ENCODE results near the gene VWA5B2.

Gene VWA5B2

DNA sequence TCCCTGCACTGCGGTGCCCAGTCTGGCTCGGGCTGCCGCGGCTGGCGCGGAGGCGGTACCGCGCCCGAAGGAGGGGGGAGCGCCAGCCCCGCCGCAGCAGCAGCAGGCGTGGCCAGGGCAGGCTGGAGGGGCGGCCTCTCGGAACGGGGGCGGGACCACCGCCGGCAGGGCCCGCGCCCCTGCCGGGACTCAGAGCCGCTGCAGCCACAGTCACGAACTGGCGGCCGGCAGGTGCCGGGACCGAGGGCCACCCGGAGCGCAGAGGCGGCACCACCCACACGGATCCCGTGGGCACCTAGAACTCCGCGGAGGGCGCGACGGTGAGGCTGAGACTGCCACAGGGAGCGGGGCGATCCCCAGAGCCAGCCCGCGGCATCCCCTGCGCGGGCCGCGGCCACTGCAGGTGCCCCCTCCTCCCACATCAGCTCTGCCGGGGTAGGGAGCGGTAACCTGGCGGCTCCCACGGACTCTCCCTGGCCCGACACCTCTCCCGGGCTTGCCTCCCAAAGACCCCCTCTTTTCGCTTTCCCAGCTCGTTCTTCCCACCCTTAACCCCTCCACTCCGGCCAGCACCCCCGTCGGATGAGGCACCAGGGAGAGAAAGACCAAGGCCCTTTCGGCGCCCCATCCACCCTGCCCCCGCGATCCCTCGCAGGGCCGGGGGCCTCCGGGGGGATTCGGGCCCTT, at the start of gene VWA5B2:
TSS of gene VWA5B2 (plus strand) at position 192 of the 687 bp plus-strand sequence. CDS start 944 bp downstream, outside the sequence.
- peak in 39 of 58 donors; percentile 11 to 83 (median 41) for DNase-seq

DNA sequence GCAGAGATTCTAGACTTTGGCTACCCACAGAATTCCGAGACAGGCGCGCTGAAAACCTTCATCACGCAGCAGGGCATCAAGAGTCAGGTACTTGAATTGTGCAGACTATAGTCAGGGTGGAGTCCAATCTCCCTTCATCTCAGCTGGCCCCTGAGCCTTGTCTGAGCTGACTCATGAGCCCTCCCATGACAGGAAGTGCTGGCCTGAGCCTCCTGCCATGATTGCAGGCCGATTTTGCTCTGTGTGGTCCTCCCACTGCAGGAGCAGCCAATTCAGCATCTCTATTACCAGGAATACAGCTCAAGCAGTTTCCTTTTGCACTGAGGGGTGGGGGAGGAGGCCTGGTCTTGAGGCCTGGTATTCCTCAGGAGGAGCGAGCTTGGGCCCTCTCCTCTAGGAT, 49.2 kb upstream of the VWA5B2 start:
- no peak for DNase-seq

DNA sequence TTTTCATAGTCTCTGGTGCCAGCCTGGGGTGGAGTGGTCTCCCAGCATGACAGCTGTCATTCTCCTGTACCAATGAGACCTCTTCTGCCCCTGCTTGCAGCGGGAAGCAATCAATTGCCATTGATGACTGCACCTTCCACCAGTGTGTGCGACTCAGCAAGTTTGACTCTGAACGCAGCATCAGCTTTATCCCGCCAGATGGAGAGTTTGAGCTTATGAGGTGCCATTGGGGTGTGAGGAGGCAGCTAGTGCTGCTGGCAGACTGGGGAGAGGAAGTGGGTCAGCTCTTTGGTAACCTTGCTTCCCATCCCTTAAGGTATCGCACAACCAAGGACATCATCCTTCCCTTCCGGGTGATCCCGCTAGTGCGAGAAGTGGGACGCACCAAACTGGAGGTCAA, 47.8 kb upstream of the VWA5B2 start:
- no peak for DNase-seq

DNA sequence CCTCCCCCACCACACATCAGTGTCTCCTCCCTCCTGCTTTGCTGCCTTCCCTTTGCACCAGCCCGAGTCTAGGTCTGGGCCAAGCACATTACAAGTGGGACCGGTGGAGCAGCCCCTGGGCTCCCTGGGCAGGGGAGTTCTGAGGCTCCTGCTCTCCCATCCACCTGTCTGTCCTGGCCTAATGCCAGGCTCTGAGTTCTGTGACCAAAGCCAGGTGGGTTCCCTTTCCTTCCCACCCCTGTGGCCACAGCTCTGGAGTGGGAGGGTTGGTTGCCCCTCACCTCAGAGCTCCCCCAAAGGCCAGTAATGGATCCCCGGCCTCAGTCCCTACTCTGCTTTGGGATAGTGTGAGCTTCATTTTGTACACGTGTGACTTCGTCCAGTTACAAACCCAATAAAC, 45.7 kb upstream of the VWA5B2 start:
- no peak for DNase-seq

DNA sequence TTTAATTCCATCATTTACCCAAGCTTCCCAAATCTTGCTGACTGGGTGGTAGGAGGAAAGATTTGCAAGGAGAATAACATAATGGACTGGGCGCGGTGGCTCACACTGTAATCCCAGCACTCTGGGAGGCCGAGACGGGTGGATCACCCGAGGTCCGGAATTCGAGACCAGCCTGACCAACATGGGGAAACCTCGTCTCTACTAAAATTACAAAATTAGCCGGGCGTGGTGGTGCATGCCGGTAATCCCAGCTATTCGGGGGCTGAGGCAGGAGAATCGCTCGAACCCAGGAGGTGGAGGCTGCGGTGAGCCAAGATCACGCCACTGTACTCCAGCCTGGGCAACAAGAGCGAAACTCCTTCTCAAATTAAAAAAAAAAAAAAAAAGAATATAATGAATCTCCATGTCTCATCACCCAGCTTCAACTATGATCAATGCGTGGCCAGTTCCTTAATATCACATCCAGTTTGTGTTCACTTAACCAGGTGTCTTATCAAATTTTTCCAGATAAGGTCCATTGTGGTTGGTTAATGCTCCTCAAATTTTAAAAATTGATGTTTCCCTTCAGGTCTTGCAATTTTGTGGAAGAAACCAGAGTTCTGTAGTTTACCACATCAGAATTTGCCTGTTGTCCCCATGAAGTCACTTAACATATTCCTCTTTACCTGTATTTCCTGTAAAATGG, 44.7 kb upstream of the VWA5B2 start:
- DNase-seq, result no peak

DNA sequence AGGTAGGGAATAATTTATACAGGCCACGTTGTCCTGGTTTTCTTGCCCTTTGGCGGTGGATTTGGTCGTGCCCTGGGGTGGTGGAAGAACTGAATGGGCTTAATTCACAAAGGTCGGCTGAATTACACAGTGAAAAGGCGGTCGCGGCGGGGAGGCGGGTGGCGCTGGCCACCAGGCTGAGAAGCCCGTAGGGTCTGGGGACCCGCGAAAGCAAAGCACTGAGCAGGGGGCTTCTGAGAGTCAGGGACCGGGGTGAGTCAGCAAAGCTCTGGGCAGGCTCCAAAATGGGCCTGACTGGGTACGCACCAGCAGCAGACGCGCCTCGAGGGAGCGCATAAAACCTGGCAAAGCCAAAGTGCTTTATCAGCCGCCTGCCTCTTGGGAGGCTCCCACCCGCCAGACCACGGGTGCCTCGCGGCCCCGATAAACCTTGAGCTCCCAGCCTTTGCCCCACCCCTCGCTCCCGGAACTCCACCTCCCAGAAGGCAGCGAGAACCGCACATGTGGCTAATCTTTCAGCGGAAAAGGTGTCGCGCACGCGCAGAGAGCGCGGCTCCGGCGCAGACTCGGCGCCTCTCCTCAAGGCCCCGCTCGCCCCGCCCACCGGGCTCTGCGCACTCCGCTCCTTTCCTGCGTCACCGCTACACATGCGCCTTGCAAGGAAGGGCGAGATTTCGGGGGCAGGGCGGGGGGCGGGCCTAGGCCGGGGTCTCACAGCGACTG, 43.8 kb upstream of the VWA5B2 start:
- DNase-seq, result peak; percentile 88 to 100 (median 98)

DNA sequence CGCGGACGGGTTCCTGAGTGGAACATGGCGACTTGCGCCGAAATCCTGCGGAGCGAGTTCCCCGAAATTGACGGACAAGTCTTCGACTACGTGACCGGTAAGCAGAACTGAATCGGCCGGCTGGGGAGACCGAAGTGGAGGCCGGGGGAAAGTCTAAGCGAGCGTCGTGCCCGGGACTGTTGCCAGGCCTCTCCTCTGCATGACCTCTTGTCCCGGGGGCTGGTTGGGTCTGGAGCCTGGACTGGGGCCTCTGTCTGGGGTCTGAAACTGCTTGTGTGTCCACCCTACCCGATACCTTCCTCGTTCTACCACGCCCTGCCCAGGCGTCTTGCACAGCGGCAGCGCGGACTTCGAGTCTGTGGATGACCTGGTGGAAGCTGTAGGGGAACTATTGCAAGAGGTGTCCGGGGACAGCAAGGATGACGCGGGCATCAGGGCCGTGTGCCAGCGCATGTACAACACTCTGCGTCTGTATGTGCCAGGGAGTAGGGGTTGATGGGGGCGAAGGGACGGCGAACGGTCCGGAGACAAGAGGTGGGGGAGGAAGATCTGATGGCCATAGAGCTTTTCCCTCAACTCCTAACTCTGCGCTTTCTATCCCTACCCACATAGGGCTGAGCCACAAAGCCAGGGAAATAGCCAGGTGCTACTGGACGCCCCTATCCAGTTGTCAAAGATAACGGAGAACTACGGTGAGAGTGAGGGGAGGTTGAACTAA, 43.0 kb upstream of the VWA5B2 start, which contains the start of gene ABCF3:
TSS of gene ABCF3 (plus strand) at position 16 of the 718 bp plus-strand sequence. CDS start at position 25, 9 bp downstream.
- DNase-seq, result peak in 7 of 58 donors; percentile 38 to 66 (median 59)

DNA sequence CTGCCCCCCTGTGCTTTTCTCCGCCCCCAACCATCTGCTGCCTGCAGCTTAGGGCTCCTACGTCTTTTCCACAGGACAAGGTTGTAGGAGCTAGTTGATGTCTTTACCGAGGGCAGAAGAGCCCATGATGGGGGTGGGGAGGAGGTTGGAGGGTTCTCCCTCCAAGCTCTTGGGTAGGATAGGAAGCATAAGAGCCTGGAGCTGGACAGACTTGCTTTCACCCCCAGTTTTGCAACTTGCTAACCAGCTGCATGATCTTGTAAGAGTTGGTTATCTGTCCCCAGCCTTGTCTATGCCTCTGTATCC, 42.5 kb upstream of the VWA5B2 start:
- DNase-seq, result no peak

DNA sequence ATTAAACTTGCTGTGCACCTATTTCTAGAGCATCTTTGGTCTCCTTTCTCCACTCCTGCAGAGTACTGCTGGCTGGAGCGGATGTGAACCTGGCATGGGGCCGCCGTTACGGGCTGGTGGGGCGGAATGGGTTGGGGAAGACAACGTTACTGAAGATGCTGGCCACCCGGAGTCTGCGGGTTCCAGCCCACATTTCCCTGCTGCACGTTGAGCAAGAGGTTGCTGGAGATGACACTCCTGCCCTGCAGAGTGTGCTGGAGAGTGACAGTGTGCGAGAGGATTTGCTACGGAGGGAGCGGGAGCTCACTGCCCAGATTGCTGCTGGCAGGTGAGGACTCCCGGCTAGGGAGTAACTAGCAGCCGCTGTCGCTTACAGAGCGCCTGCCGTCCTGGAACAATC, 41.3 kb upstream of the VWA5B2 start:
- DNase-seq, result no peak

DNA sequence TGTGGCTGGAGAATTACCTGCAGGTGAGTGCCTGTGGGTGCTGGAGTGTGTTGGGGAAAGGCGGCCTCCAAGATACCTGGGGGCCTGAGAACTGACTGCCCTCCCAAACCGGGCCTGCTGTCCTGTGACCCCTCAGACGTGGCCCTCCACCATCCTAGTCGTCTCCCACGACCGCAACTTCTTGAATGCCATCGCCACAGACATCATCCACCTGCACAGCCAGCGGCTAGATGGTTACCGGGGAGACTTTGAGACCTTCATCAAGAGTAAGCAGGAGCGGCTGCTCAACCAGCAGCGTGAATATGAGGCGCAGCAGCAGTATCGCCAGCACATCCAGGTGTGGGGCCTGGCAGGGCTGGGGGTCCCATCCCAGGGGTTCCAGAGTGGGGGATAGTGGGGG, 40.0 kb upstream of the VWA5B2 start:
- no peak for DNase-seq

DNA sequence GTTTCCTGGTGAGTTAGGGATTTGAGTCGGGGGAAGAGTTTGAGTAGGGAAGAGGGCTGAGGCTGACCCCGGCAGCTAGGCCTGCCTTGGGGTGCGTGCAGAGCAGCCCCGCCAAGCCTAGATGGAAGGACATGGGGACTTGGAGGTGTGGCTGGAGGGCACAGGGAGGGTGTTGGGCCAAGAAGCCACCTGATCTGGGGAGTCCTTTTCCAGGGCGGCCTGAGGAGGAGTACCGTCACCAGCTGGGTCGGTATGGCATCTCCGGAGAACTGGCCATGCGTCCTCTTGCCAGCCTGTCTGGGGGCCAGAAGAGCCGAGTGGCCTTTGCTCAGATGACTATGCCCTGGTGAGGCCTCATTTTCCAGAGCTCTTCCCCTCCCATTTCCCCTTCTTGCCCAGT, 36.5 kb upstream of the VWA5B2 start:
- no peak for DNase-seq

DNA sequence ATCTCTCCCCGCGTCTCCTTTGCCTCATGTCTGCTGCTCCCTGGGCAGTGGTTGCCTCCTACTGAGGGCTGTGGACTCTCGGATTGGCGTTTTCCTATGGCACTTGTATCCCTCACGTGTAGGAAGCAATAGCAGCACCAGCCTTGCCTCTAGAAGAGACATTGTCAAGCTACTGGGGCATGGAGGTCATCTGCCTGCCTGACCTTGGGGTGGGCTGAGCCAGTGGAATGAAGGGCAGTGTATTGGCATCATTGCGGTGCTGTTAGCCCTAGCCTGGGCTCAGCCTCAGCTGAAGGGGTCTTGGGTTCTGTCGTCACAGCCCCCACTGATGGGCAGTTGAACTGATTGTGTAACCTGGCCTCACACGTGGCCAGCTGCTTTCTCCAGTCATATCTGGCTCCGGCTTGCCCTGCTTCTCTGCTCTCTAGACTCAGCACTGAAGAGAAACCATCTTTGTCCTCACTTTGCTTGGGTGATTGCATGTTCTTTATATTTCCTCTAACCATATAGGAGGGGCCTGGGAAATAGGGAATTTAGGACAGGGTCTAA, 35.3 kb upstream of the VWA5B2 start:
- DNase-seq, result no peak

DNA sequence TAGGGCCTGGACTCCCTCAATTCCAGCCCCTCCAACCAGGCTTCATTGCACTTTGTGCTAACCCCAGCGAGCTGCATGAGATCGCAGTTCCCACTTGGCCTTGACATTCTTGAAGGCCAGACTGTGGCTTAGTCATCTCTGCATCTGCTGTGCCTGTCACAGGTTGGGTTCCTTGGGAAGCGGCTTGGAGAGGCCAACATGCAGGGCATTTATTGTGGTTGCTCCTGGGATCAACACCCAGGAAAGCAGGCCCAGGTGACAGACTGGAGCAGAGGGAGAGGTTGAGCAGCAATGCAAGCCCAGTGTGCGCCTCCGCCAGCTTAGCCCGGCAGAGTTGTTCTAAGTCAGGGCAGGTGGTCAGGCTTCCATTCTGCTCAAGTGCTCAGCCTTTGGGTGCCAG, 32.8 kb upstream of the VWA5B2 start:
- DNase-seq, result no peak

DNA sequence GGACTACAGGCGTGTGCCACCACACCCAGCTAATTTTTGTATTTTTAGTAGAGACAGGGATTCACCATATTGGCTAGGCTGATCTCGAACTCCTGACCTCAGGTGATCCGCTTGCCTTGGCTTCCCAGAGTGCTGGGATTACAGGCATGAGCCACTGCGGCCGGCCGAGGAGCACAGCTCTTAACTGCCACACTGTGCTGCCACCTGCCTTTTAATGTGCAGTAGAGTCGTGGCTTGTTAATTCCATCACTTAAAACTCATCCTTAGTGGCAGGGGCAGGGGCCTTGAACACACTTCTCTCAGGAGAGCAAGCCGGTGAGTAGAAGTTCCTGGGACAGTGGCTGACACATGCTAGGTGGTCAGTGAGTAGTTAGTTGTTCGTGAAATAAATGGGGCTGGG, 30.9 kb upstream of the VWA5B2 start:
- DNase-seq, result no peak

DNA sequence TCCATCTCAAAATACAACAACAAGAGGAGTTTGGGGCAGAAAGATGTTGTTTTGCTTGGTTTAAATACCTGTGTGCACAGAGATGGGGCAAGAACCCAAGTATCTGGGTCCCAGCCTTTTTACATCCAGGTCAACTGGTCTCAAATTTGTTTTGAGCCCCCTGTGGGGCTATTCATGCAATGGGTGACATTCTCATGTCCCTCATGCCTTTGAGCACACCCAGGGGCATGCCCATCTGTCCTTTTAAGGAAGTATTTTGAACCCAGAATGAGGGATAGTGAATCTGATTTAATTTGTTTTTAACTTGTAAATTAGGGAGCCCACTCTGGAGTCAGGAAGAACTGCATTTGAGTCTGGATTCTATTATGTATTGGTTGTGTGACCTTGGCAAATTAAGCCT, 28.6 kb upstream of the VWA5B2 start:
- DNase-seq, result no peak

DNA sequence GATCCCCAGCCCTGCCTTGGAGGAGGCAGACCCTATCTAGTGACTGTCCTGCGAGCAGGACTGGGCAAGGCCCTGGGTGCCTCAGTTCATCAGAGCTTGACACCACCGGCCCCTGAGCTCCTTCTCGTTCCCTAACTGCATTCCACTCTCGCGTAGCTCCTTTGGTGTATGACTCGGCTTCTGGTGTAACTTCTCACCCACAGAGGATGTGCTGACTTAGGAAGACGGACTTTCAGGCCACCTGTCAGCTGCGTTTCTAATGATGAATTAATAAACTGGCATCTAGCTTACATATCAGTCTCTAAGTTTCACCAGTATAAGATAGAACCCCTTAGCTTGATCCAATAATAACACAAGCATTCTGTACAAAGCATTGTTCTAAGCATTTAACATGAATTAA, 25.9 kb upstream of the VWA5B2 start:
- DNase-seq, result no peak

DNA sequence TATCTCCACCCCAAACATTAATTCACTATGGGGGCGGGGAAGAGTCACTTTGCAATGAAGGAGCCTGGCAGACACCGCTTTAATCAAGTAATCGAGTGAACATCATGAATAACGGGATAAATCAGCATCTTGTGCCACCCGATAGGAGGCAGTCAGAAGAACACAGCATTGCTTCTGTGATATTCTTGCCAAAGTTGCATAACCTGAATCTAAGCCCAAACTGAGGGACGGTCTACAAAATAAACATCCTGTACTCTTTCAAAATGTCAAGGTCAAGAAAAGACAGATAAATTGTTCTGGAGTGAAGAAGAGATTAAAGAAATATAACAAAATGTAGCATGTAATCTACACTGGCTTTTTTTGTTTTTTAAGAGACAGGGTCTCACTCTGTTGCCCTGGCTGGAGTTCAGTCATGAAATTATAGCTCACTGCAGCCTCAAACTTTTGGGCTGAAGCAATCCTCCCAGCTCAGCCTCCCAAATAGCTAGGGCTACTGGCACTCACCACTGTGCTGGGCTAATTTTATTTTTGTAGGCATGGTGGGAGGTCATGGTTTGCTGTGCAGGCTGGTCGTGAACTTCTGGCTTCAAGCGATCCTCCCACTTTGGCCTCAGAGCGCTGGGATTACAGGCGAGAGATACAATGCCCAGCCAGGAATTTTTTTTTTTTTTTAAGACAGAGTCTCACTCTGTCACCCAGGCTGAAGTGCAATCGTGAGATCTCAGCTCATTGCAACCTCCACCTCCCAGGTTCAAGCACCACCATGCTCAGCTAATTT, 20.1 kb upstream of the VWA5B2 start:
- DNase-seq, result no peak

DNA sequence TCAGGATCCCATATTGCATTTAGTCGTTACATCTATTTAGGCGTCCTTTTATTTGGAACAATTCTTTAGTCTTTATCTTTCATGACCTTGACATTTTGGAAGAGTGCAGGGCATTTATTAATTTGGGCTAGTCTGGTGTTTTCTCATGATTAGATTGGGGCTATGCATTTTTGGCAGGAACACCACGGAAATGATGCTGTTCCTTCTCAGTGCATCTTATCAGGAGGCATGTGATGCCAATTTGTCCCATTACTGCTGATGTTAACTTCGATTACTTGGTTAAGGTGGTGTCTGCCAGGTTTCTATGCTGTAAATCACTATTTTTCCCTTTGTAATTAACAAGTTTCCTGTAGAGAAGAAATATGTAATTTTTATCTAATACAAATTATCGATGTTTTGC, 18.1 kb upstream of the VWA5B2 start:
- DNase-seq, result no peak

DNA sequence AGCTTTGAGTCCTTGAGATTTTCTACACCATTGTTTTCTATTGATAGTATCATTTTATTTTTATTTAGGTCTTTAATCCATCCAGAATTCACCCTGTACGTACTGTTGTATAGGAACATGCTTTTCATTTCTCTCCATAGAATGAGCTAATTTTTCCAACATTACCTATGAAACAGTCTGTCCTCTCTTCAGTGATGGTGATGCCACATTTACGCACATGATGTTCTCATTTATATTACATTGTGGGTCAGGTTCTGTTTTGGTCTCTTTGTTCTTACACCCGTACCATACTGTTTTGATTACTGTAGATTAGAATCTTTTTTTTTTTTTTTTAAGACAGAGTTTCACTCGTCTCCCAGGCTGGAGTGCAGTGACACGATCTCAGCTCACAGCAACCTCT, 17.7 kb upstream of the VWA5B2 start:
- DNase-seq, result no peak

DNA sequence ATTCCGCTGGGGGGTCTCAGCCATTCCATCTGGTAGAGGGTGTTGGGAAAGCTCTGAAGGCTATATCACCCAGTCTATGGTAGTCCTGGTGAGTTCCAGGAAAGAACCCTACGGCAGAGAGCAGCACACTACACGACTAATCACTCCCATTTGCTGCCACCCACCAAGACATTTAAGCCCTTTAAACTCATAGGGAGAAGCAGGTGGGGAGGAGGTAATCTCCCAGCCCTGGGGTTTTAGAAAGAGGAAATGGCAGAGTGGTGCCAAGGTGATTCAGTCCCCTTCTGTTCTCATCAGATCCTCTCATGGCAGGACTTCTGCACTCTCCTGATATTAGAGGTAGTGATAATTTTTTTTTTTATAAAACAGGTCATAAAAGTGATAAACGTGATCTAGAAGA, 10.6 kb upstream of the VWA5B2 start:
- DNase-seq, result no peak

DNA sequence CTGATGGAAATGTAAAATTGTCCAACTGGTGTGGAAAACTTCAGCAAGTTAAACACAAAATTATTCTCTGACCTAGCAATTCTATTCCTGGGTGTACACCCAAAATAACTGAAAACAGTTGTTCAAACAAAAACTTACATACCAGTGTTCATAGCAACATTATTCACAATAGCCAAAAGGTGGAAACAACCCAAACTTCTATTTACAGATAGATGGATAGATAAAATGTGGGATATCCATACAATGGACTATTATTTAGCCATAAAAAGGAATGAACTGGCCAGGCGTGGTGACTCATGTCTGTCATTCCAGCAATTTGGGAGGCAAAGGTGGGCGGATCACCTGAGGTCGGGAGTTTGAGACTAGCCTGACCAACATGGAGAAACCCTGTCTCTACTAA, 6.9 kb upstream of the VWA5B2 start:
- DNase-seq, result no peak
